ENCODE measurements around the gene ATP8B4.

GRCh38 chr15:49842031-49842730, 276.9 kb downstream of the ATP8B4 start:
- TF ChIP-seq ARNT (IDR thresholded peaks at IDR 0.05) (no peak), BHLHE40 (IDR thresholded peaks at IDR 0.05; ENCODE audit: borderline replicate concordance) (no peak), LEF1 (IDR thresholded peaks at IDR 0.05; ENCODE audit: borderline replicate concordance) (no peak), FOXK2 (IDR thresholded peaks at IDR 0.05) (no peak), SP1 (IDR thresholded peaks at IDR 0.05) (no peak), FOXA1 (IDR thresholded peaks at IDR 0.05) (no peak), SUZ12 (IDR thresholded peaks at IDR 0.05) (no peak), ELF4 (IDR thresholded peaks at IDR 0.05) (no peak), NFRKB (IDR thresholded peaks at IDR 0.05) (no peak), FOXM1 (IDR thresholded peaks at IDR 0.05; ENCODE audit: borderline replicate concordance) (no peak), TARDBP (IDR thresholded peaks at IDR 0.05) (no peak), PKNOX1 (IDR thresholded peaks at IDR 0.05) (no peak)

Measured in HEK293T (cell line).